Eye (tissue), 1 donor: ENCODE data around the gene DHRS1.

Experiments used
- DNase-seq: peaks from one replicate; pipeline ENCODE4 v3.0.0-alpha.2; 2015

Gene DHRS1

DNA sequence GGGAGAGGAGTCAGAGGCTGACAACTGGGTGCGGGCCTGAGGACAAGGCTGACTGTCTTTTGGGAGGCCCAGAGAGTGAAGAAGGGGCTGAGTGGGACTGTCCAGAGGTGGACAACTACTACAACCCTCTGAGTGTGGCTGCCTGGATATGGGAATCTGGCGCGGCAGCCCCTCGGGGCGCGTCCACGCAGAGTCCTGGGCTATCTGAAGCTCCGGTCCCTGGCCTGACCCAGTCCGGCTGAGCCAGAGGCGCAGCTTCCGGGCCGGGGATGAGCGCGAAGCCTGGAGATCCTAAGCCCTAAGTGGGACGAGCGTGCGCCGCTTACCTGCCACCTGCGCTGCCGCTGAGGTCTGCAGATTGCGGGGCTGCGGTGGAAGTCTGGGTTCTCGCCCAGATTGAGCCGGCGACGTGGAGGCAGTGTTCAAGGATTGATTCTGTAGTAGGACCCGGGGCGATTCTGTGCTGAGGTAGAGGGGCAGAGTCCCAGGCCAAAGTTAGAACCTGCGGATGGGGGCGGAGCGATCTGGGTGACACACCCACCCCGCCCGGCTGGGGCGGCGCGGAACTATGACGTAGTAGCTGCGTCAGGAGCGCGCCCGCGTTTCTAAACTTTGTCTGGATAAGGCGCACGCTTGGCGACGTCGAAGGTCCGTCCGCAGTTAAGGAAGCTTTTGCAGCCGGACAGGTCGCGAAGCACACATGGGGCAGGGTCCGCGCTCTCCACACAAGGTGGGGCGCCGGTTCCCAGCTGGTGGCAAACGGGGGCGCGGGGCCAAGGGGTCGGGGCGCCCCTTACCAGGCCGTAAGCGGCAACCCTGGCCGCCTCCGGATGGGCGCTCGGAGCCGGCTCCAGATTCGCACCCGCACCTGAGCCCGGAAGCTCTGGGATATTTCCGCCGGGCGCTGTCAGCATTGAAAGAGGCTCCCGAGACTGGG, at the start of gene DHRS1, which contains the start of gene NOP9:
TSS of gene DHRS1 (minus strand) at position 526 of the 937 bp plus-strand sequence. CDS start 674 bp downstream, outside the sequence.
TSS of gene NOP9 (plus strand) at position 596 of the 937 bp plus-strand sequence. CDS start at position 701, 105 bp downstream.
- peak; percentile 97 for DNase-seq

DNA sequence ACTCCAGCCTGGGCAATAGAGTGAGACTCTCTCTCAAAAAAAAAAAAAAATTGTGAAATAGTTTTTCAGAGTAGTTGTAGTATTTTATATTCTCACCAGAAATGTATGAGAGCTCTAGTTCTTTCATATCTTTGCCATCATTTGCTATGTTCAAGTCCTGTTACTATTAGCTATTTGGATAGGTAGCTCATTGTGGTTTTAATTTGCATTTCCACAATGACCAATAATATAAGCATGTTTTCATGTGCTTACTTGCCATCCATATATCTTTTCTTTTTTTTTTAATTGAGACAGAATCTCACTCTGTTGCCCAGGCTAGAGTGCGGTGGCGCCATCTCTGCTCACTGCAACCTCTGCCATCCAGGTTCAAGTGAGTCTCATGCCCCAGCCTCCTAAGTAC, 48.6 kb upstream of the DHRS1 start:
- DNase-seq, result no peak

DNA sequence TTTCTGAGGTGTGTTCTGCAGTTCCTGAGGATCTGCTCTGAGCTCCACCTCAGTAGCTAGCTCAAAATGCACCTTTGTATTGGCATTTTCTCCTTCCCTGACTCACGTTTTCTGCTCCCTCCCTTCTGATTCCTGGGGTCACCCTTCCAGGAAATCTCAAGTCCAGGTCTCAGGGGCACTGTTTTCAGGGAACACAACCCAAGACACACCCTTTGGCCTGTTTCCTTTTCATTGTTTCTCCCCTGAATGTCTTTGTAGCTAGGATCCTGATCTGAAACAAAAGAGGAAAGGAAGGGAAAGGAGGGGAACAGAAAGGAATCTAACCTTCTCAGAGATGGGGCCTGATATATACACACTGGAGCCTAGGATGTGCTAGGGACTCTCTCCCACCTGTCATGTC, 47.6 kb upstream of the DHRS1 start:
- no peak for DNase-seq

DNA sequence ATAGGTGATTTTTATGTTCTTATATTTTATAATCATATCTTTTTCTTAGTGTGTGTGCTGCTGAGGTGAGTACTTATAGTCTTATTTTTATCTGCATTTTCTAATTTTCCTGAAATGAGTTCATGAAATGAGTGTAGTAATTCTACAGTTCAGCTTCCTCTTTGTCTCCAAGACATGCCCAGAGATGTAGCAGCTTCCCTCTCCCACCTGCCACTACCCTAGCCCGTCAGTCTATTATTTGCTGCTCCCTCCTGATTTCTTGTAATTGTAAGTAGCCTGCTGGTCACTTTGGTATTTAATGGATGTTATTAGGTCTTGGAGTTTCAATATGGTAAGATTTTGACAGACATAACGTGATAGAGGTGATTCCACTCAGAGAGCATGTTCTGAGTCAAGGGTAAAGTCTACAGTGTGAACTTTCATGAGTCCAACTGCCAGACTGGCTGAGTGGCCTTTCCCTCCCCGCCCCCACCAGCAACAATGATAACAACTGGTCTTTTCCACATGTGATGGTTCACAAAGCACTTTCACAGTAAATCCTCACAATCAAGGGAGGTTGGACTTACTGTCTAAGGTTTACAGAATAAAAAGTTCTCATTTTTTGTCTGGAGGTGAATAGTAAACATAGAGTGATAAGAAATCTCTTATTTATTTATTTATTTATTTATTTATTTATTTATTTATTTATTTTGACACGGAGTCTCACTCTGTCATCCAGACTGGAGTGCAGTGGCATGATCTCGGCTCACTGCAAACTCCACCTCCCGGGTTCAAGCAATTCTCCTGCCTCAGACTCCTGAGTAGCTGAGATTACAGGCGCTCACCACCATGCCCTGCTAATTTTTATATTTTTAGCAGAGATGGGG, 44.4 kb upstream of the DHRS1 start:
- DNase-seq, result no peak

DNA sequence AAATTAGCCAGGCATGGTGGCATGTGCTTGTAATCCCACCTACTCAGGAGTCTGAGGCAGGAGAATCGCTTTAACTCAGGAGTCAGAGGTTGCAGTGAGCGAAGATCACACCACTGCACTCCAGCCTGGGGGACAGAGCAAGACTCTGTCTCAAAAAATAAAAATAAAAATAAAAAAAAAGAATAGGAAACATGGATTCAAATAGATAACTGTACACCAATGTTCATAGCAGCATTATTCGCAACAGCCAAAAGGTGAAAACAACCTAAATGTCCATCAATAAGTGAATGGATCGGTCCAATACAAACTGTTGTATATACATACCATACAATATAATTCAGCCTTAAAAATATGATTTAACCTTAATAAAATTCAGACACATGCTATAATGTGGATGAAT, 43.3 kb upstream of the DHRS1 start:
- no peak for DNase-seq

DNA sequence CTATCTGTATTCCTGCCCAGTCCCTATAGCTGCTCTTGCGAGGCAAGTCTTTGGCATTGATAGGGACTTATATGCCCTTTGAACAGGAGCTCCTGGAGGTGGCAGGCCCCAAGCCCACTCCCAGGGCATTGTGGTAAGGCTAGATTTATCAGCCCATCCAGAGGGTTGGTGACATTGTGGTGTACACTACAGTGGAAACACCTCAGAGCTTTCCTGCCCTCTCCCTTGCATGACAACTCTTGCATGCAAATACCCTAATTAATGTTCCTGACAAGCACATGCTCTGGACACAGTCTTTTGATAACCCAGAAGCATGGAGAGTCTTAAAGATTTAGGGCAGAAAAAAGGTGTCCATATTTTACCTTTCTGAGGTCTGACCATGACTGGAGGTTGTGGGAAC, 41.0 kb upstream of the DHRS1 start:
- DNase-seq, result no peak

DNA sequence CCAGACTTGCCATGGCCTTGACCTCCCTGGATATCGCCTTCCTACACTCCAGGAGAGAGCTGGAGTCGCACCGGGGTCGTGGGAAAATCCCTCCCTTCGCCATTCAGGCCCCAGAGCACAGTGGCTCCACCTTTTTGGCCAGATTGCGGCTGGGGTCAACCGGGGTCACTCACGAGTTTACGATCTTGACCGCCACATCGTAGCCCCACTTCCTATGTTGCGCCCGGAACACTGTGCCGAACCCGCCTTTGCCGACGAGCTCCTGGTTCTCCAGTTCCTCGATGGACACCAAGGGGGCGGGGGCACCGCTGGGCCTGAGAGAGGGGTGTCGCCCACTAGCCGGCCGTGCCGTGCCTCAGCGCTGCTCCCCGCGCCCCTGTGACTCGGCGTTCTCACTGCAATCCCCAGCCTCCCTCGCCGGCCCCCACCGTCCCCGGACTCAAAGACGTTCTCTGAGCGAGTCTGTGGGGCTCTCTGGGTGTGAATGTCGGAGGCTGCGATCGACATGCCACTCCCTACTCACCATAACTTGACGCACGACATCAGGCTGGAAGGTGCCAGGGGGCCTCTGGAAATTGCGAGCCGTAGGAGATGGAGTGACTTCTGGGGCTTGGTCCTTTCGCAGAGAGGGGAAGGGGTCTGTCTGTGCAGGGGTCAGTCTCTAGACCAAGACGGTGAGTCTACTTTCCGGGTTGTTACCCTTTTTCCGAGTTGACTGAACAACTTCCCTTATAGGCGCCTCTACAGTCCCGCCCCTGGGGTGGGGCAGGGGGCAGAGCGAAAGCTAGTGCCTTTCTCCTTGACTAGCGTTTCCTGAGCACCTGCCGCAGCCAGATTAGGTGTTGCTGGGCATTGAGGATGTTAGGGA, 39.9 kb upstream of the DHRS1 start, which contains the start of gene RIPK3:
TSS of gene RIPK3 (minus strand) at position 708 of the 868 bp plus-strand sequence. CDS start at position 543, 165 bp downstream.
- peak; percentile 51 for DNase-seq

DNA sequence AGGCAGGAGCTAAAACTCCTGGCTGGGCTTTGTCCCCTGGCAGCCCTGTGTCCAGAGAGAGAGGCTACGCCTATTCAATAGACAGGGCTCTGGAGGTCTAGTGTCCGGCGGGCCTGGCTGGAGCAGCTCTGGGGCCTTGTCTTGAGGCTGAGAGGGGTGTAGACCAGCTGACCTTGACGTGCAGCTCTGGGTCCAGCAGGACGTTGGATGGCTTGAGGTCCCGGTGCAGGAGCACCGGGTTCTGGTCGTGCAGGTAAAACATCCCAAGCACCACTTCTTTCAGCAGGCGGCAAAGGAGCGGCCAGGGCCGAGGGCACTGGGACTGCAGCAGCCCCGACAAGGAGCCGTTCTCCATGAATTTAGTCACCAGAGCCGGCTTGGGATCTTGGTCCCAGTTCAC, 39.3 kb upstream of the DHRS1 start:
- no peak for DNase-seq

DNA sequence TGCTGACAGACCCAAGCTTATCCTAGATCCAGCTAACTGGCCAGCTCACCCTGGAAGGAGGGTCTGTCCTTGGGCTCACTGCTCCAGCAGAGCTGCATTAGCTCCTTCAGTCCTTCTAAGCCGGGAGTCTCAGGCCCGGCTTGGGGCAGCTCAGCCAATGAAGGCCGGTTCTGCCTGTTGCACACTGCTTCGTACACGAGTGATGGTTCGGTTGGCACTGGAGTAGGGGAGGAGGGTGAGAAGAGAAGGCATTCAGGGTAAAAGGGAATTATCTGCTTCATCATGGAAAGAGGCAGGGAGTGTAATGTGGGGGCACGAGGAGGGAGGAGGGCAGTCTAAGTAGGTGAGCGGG, 38.2 kb upstream of the DHRS1 start:
- no peak for DNase-seq

DNA sequence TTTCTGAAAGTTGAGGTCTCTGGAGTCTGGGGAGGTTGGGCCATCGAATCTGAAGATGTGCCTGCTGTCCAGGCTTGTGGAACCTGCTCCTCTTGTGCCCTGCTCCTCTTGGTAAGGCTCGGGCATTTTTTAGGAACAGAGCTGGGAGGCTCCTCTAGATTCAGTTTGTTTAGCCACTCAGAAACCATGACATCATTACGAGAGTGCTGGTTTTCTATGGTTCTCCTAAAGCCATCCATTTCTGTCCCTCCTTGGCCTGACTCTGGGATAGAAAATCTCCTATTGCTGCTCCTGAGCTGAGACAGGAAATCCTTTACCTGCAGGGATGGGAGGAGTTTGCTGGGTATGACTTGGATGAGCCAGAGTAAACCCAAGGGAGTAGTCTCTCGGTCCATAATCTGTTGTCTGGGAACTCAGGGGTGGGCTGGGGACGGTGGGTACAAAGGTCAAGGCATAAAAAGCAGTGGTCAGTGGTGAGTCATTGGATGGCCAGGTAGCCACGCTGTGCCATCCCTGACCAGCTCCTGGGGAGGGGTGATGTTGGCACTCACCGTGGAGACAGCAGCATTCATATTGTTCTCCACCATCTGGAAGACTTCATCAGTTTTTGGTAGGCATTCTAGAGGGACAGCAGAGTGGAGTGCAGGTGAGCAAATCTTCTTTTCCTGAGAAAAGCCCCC, 37.7 kb upstream of the DHRS1 start:
- no peak for DNase-seq

DNA sequence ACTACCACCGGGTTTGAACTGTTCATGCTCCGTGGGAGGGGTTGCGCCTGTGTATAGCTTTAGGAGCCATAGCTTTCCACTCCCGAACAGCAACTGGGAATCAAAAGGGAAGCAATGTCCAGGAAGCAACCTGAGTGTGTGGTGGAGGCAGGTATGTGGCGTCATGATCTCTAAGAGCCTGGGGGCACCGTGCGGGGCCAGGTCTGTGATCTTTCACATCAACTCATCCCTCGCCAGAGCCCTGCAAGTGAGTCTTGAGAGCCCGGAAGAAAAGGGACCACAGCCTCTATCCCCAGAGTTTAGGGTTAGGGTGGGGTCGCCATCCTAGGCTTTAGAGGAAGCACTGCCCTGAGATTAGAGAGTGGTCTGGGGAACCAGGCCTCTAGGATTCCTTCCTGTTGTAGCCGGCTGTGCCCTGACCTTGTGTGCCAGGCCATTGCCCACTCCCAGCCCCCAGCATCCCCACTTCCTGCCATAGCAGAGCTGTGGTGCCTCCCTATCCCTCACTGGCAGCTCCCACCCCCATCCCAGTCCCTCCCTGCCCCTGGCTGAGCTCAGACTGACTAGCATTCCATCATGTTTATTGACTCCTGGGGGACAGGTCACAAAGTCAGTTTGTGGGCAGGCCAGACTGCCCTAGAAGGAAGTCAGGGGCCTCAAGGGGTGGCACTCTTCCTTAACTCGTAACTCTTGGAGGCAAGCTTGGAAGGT, 36.0 kb upstream of the DHRS1 start:
- no peak for DNase-seq

DNA sequence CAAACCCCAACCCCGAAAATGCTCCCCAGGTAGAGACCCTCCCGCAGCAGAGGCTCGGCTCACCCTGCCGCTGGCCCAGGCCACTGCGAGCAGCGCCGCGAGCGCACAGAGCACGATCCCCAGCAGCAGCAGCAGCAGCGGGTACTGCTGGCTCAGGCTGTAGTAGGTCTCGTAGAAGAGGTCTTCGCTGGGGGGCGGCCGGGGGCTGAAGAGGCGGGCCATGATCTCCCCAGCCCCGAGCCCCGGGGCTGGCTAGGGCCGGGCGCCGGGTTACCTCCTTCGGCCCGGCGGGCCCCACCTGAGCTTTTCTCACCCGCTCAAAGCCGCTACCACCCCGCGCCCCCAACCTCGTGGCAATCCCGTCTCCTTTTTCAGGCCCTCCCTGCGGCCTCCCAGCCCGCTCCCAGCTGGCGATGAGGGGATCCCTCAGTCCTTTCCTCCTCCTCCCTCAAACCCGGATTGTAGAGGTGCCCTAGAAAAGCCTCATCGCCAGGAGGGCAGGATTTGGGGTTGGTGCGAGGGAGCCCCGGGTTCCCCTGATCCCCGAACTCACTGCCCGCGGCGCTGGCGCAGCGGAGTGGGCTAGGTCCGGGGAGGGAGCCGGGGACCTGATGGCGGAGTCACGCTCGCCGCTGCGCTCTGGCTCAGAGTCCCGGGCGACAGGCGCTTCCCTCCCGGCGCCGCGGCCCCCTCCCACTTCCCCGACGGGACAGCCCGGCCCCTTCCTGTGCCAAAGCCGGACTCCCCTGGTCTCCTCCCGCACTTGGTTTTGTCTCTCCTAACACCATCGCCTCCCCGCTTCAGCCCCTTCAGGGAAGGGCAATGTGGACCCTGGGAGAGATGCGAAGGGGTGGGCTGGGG, 35.1 kb upstream of the DHRS1 start, which contains the start of gene ADCY4:
TSS of gene ADCY4 (minus strand) at position 641 of the 861 bp plus-strand sequence. CDS start at position 222, 419 bp downstream.
- peak; percentile 48 for DNase-seq

DNA sequence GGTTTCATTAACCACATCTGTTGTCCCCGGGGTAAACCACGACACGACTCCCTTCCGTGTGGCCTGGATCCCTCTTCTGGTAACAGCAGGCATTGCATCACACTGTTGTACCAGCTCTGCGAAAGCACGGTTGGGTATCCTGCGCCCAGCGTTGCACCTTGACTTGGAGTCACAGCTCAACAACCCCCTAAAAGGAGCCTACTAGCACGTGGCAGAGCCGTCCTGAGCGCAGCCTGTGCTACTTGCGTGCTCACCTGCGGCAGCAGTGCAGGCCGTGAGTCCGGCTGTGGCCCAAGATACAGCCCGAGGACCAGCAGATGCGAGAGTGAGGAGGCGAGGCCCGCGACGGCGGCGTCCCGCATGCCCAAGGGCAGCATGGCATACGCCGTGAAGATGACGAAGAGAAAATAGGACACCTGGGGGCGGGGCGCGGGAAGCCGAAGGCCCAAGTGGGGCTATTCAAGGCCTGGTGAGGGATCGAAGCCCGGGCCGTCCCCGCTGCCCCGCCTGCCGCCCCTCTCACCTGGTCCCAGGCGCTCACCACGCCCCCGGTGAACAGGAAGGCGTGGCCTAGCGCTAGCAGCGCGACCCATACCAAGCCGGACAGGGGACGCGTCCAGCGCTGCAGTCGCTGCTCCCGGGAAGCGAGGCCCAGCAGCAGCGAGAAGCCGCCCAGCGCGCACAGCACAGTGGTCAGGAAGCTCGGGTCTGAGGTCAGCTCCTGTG, 32.9 kb upstream of the DHRS1 start:
- DNase-seq, result peak; percentile 93

DNA sequence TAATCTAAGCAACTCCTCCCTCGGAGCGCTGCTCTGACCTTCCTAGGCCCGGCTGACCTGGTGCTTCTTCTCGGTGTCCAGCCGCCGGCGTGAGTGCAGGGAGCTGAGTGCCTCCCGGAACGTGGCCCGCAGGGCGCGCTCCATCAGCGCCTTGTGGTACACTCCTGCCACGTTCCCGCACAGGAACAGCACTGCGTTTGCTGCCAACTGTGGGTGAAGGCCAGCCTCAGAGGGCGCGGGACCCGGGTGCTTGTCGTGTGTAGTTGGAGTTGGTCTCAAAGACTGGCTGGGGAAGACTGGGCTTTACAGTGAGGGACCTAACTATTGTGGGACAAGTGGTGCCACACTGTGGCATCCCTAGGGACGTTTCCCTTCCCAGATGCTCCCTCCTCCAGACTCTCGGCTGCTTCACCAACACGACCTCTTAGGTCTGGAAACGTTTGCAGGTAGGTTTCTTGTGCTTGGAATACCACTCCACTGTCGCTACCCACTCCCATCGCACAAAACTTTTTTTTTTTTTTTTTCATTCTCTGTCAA, 32.2 kb upstream of the DHRS1 start:
- no peak for DNase-seq

DNA sequence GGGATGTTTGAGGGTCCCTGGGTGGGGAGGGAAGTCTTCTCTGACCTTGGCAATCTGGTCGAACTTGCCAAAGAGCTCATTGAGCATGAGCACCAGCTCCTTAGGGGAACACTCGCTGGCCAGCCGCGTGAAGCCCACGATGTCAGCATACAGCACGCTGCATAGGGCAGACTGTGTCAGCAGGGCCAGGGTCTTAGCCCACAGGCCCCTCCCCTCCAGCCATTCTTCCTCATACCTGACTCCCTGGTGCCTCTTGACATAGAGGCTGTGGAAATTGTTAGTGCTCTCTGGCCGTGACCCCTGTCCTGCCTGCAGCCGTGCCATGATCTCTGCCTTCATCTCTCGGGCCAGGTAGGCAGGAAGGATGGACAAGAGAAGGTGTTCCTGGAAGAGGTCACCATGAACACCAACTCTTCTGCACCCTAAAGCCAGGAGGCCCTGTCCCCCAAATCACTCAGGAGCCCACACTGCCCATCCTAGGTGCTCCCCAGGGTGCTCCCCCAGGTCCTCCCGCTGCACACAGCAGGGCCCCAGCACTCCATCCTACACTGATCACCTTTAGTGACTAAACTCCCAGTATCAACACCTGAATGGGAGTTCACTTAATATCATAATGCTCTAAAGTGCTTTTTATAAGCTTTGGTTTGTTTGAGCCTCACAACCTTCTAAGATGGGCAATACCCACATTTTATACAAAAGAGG, 31.5 kb upstream of the DHRS1 start:
- DNase-seq, result no peak

DNA sequence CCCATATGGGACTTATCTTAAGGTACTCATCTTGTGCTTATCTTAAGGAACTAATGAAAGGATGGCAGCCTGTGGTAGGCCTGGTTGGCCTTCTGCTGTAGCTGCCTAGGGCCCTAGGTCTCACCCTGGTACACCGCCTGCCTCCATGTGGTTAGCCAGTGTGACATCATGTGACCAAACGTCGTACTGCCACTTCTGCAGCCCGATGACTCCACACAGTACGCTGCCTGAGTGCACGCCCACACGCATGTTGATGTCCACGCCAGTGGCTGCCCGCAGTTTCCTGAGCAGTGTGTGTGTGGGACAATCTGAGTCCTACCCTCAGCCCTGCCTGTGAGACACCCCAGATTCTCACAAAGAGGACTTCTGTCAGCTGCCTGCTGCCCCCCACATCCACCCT, 30.2 kb upstream of the DHRS1 start:
- no peak for DNase-seq

DNA sequence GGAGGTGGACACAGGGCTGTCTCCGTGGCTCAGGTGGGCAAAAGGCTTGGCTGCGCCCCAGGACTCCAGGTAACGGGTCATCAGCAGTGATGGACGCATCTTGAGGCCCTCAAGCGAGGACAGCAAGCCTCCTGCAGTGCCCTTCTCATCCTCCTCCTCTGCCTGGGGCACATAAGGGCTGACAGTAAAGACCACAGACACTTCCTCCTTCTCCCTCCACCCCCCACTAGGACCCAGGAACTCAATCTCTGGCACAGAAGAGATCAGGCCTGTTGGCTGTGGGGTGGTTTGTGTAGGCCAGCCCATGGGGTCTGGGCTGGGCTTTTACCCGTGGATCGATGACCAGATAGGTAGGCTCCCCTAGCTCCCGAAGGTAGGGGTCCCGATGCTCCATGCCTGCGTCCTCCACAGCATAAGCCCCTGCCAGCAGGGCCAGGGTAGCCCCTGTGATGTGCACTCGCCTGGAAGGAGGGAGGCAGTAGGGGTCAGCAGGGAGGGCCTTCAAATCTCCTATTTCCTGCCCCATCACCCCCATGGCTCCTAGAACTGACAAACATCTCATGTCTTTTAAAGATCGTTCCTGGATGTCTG, 29.6 kb upstream of the DHRS1 start:
- DNase-seq, result no peak

DNA sequence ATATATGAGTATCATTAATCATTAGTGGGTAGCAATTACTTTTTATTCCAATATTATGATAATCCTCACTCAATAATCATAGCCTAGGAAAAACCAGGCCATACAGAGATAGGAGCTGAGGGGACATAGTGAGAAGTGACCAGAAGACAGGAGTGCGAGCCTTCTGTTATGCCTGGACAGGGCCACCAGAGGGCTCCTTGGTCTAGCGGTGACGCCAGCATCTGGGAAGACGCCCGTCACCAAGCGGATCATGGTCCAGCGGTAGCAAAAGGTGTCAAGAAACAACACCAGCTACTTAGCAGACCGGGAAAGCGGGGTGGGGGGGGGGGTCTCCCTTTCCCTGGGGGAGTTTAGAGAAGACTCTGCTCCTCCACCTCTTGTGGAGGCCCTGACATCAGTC, 28.3 kb upstream of the DHRS1 start:
- peak; percentile 36 for DNase-seq
